ENCODE measurements around the gene PPP4R3B.
"Not testable (repeated sequence)": the region's sequence is repeated elsewhere in the genome, so short reads cannot be mapped to it uniquely, and the experiment has no call there.

Gene PPP4R3B

GRCh38 chr2:55585451-55586080 is 31.9 kb downstream of the PPP4R3B start:
- Histone ChIP-seq H3K4me1 (ENCODE audit: control insufficient read depth, insufficient read depth, low read length) (peaks cover 4% of the 10 kb centered on the region), H3K4me3 (ENCODE audit: low read length) (no peak overlapping the region), H3K27me3 (ENCODE audit: control insufficient read depth, insufficient read depth, low read length) (no peaks in the 10 kb centered on the region), H3K36me3 (ENCODE audit: control insufficient read depth, insufficient read depth, low read length) (no peaks in the 10 kb centered on the region), H3K27ac (ENCODE audit: low read depth, low read length) (no peak overlapping the region), H3K9ac (ENCODE audit: low read length) (no peak overlapping the region)

- H3K4me3 ChIP-seq (ENCODE audit: low read length) = no peak overlapping the region
- peaks cover 4% of the 10 kb centered on the region for H3K4me1 ChIP-seq (ENCODE audit: control insufficient read depth, insufficient read depth, low read length)
- no peaks in the 10 kb centered on the region for H3K27me3 ChIP-seq (ENCODE audit: control insufficient read depth, insufficient read depth, low read length)
- H3K27ac ChIP-seq (ENCODE audit: low read depth, low read length) = peak overlapping the region; percentile 14
- no peaks in the 10 kb centered on the region for H3K36me3 ChIP-seq (ENCODE audit: control insufficient read depth, insufficient read depth, low read length)
- H3K9ac ChIP-seq (ENCODE audit: low read length) = no peak overlapping the region
Measured at GRCh38 chr2:55581874-55582547, 35.4 kb downstream of the PPP4R3B start.

GRCh38 chr2:55581435-55581834 is 36.0 kb downstream of the PPP4R3B start:
- H3K9ac ChIP-seq (ENCODE audit: low read length) = no peak overlapping the region
- no peak overlapping the region for H3K27ac ChIP-seq (ENCODE audit: low read depth, low read length)
- no peaks in the 10 kb centered on the region for H3K27me3 ChIP-seq (ENCODE audit: control insufficient read depth, insufficient read depth, low read length)
- H3K36me3 ChIP-seq (ENCODE audit: control insufficient read depth, insufficient read depth, low read length) = no peaks in the 10 kb centered on the region
- H3K4me3 ChIP-seq (ENCODE audit: low read length) = no peak overlapping the region
- peaks cover 4% of the 10 kb centered on the region for H3K4me1 ChIP-seq (ENCODE audit: control insufficient read depth, insufficient read depth, low read length)

- H3K9ac ChIP-seq (ENCODE audit: low read length); H3K4me3 ChIP-seq (ENCODE audit: low read length); H3K4me1 ChIP-seq (ENCODE audit: control insufficient read depth, insufficient read depth, low read length); H3K27me3 ChIP-seq (ENCODE audit: control insufficient read depth, insufficient read depth, low read length); H3K27ac ChIP-seq (ENCODE audit: low read depth, low read length); H3K36me3 ChIP-seq (ENCODE audit: control insufficient read depth, insufficient read depth, low read length): not testable (repeated sequence)
Measured at GRCh38 chr2:55569002-55569401, 48.4 kb downstream of the PPP4R3B start.

GRCh38 chr2:55567298-55567697 is 50.1 kb downstream of the PPP4R3B start:
- Histone ChIP-seq H3K27me3 (ENCODE audit: control insufficient read depth, insufficient read depth, low read length) (no peaks in the 10 kb centered on the region), H3K9ac (ENCODE audit: low read length) (no peak overlapping the region), H3K36me3 (ENCODE audit: control insufficient read depth, insufficient read depth, low read length) (peaks cover 13% of the 10 kb centered on the region), H3K27ac (ENCODE audit: low read depth, low read length) (no peak overlapping the region), H3K4me3 (ENCODE audit: low read length) (no peak overlapping the region), H3K4me1 (ENCODE audit: control insufficient read depth, insufficient read depth, low read length) (no peaks in the 10 kb centered on the region)

- Histone ChIP-seq H3K27me3 (ENCODE audit: control insufficient read depth, insufficient read depth, low read length) (no peaks in the 10 kb centered on the region), H3K9ac (ENCODE audit: low read length) (no peak overlapping the region), H3K36me3 (ENCODE audit: control insufficient read depth, insufficient read depth, low read length) (peaks cover 16% of the 10 kb centered on the region)
Measured at GRCh38 chr2:55565613-55566012, 51.8 kb downstream of the PPP4R3B start.

GRCh38 chr2:55560855-55561254 is 56.6 kb downstream of the PPP4R3B start:
- Histone ChIP-seq H3K4me1 (ENCODE audit: control insufficient read depth, insufficient read depth, low read length) (no peaks in the 10 kb centered on the region), H3K9ac (ENCODE audit: low read length) (no peak overlapping the region), H3K27ac (ENCODE audit: low read depth, low read length) (no peak overlapping the region), H3K4me3 (ENCODE audit: low read length) (no peak overlapping the region), H3K36me3 (ENCODE audit: control insufficient read depth, insufficient read depth, low read length) (peaks cover 11% of the 10 kb centered on the region), H3K27me3 (ENCODE audit: control insufficient read depth, insufficient read depth, low read length) (no peaks in the 10 kb centered on the region)

More at GRCh38 chr2:55565613-55566012, 51.8 kb downstream of the PPP4R3B start:
- H3K4me3 ChIP-seq (ENCODE audit: low read length) = no peak overlapping the region
- H3K27ac ChIP-seq (ENCODE audit: low read depth, low read length) = no peak overlapping the region
- H3K4me1 ChIP-seq (ENCODE audit: control insufficient read depth, insufficient read depth, low read length) = no peaks in the 10 kb centered on the region

GRCh38 chr2:55556809-55557208 is 60.6 kb downstream of the PPP4R3B start:
- Histone ChIP-seq H3K27ac (ENCODE audit: low read depth, low read length) (no peak overlapping the region), H3K4me3 (ENCODE audit: low read length) (no peak overlapping the region), H3K27me3 (ENCODE audit: control insufficient read depth, insufficient read depth, low read length) (no peaks in the 10 kb centered on the region), H3K9ac (ENCODE audit: low read length) (no peak overlapping the region), H3K4me1 (ENCODE audit: control insufficient read depth, insufficient read depth, low read length) (no peaks in the 10 kb centered on the region), H3K36me3 (ENCODE audit: control insufficient read depth, insufficient read depth, low read length) (peaks cover 6% of the 10 kb centered on the region)

GRCh38 chr2:55555977-55556376 is 61.4 kb downstream of the PPP4R3B start:
- Histone ChIP-seq H3K4me1 (ENCODE audit: control insufficient read depth, insufficient read depth, low read length) (no peaks in the 10 kb centered on the region), H3K9ac (ENCODE audit: low read length) (no peak overlapping the region), H3K27me3 (ENCODE audit: control insufficient read depth, insufficient read depth, low read length) (no peaks in the 10 kb centered on the region), H3K4me3 (ENCODE audit: low read length) (no peak overlapping the region), H3K36me3 (ENCODE audit: control insufficient read depth, insufficient read depth, low read length) (peaks cover 4% of the 10 kb centered on the region), H3K27ac (ENCODE audit: low read depth, low read length) (no peak overlapping the region)

GRCh38 chr2:55553321-55553720 is 64.1 kb downstream of the PPP4R3B start:
- H3K27ac ChIP-seq (ENCODE audit: low read depth, low read length) = no peak overlapping the region
- H3K36me3 ChIP-seq (ENCODE audit: control insufficient read depth, insufficient read depth, low read length) = peaks cover 3% of the 10 kb centered on the region

GRCh38 chr2:55550368-55551102 is 66.9 kb downstream of the PPP4R3B start:
- Histone ChIP-seq H3K4me3 (ENCODE audit: low read length) (no peak overlapping the region), H3K36me3 (ENCODE audit: control insufficient read depth, insufficient read depth, low read length) (no peaks in the 10 kb centered on the region), H3K9ac (ENCODE audit: low read length) (no peak overlapping the region), H3K27me3 (ENCODE audit: control insufficient read depth, insufficient read depth, low read length) (no peaks in the 10 kb centered on the region), H3K27ac (ENCODE audit: low read depth, low read length) (no peak overlapping the region), H3K4me1 (ENCODE audit: control insufficient read depth, insufficient read depth, low read length) (no peaks in the 10 kb centered on the region)

More at GRCh38 chr2:55553321-55553720, 64.1 kb downstream of the PPP4R3B start:
- no peak overlapping the region for H3K4me3 ChIP-seq (ENCODE audit: low read length)
- H3K9ac ChIP-seq (ENCODE audit: low read length) = no peak overlapping the region
- H3K27me3 ChIP-seq (ENCODE audit: control insufficient read depth, insufficient read depth, low read length) = no peaks in the 10 kb centered on the region
- no peaks in the 10 kb centered on the region for H3K4me1 ChIP-seq (ENCODE audit: control insufficient read depth, insufficient read depth, low read length)

- H3K27me3 ChIP-seq (ENCODE audit: control insufficient read depth, insufficient read depth, low read length); H3K36me3 ChIP-seq (ENCODE audit: control insufficient read depth, insufficient read depth, low read length); H3K4me3 ChIP-seq (ENCODE audit: low read length); H3K9ac ChIP-seq (ENCODE audit: low read length); H3K4me1 ChIP-seq (ENCODE audit: control insufficient read depth, insufficient read depth, low read length); H3K27ac ChIP-seq (ENCODE audit: low read depth, low read length): not testable (repeated sequence)
Measured at GRCh38 chr2:55547679-55548078, 69.7 kb downstream of the PPP4R3B start.
